Lower leg skin (tissue), 3 donors: ENCODE measurements around the gene TENT4A.

Source experiments
- POLR2A ChIP-seq, 2 donors: fragments of 450-650 bp; IDR thresholded peaks; one replicate each; pipeline ENCODE4 v1.6.1; 2016 to 2017; ENCODE audit warnings: antibody characterized with exemption in 2 of 2, mild to moderate bottlenecking in 1 of 2, moderate library complexity in 1 of 2
- TF ChIP-seq, protein P1 (sequence below), 3 donors: fragments of 450-650 bp; IDR thresholded peaks; one replicate each; pipeline ENCODE4 v1.5.1; 2016; ENCODE audit warnings: antibody characterized with exemption in 3 of 3, mild to moderate bottlenecking in 3 of 3, moderate library complexity in 2 of 3

GRCh38 chr5:6762116-6762515, 48.9 kb downstream of the TENT4A start:
- TF ChIP-seq, protein P1, sequence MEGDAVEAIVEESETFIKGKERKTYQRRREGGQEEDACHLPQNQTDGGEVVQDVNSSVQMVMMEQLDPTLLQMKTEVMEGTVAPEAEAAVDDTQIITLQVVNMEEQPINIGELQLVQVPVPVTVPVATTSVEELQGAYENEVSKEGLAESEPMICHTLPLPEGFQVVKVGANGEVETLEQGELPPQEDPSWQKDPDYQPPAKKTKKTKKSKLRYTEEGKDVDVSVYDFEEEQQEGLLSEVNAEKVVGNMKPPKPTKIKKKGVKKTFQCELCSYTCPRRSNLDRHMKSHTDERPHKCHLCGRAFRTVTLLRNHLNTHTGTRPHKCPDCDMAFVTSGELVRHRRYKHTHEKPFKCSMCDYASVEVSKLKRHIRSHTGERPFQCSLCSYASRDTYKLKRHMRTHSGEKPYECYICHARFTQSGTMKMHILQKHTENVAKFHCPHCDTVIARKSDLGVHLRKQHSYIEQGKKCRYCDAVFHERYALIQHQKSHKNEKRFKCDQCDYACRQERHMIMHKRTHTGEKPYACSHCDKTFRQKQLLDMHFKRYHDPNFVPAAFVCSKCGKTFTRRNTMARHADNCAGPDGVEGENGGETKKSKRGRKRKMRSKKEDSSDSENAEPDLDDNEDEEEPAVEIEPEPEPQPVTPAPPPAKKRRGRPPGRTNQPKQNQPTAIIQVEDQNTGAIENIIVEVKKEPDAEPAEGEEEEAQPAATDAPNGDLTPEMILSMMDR (IDR thresholded peaks at IDR 0.05): no peak
- no peak for TF ChIP-seq POLR2A (IDR thresholded peaks at IDR 0.05)
